Ovary (tissue), 3 donors: Measurements from ENCODE around the gene UBE2E1.

Experiments used
- CTCF ChIP-seq, 3 donors: fragments of 450-650 bp in 2 of 3; fragments of 200-600 bp in 1 of 3; IDR thresholded peaks; one replicate each; pipeline versions ENCODE4 v1.5.1 to v1.8.0; 2016 to 2022; ENCODE audit warnings: antibody characterized with exemption in 3 of 3, mild to moderate bottlenecking in 1 of 3
- POLR2A ChIP-seq: fragments of 450-650 bp; IDR thresholded peaks from one replicate; pipeline ENCODE4 v1.6.1; 2017; ENCODE audit warnings: antibody characterized with exemption, mild to moderate bottlenecking, moderate library complexity
- donor health status: DM: no; HTN: no; CAD: no.

- TF ChIP-seq CTCF (IDR thresholded peaks at IDR 0.05) = no peak
- no peak for TF ChIP-seq POLR2A
Observed at GRCh38 chr3:23758253-23758838, 47.4 kb upstream of the UBE2E1 start.
